ENCODE results near the gene PFDN1. TPM values are rescaled to one million over a fixed set of nuclear protein-coding genes. Genes with fewer than 3 reads are reported as not detected.

The PFDN1 gene
- total RNA-seq, 1 experiment from 2014 or later, result 150 TPM

DNA sequence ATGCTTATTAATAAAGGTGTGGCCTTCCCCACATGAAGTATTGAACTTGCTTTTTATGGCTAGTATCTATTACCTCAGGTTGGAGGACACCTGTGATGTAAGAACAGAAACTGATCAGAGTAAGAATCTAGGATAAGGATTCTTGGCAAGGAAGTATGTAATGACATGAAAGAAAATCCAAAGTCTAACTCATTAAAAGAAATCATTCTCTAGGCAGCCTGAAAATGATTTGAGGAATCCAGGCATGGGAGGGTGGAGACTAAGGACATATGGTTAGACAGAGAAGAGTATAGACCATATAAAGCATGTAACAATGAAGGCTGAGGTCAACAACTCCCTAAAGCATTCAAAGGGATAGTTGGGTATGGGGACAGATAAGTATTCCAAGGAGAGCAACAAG is 32.9 kb downstream of the PFDN1 start:
- DNase-seq (ENCODE audit: low read depth), result no peak
- in situ Hi-C loops (cut with HindIII; ENCODE audit: low pct_unique_long_range_greater_than_20kb, low sequenced_read_pairs), result no loop called here

DNA sequence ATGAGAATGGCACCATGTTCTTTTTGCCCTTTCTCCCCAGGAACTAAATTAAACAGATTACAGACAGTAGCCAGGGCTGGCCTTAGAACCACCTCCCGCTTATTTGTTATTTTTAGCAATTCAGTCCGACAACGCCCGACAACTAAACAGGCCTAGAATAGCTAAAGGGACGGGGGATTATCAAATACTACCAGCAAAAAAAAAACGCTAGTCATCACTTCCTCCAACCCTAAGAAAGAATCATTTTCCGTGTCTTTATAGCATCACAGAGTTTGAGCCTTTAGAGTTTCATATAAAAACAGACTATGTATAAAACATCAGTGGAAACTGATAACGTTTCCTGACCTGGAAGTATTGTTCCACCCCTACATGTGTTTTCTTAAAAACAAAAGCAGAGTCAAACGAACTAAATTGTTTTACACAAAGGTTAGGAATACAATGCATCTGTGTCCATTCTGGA is 35.3 kb downstream of the PFDN1 start:
- in situ Hi-C loops (cut with HindIII; ENCODE audit: low pct_unique_long_range_greater_than_20kb, low sequenced_read_pairs), result no loop called here
- DNase-seq (ENCODE audit: low read depth), result no peak

DNA sequence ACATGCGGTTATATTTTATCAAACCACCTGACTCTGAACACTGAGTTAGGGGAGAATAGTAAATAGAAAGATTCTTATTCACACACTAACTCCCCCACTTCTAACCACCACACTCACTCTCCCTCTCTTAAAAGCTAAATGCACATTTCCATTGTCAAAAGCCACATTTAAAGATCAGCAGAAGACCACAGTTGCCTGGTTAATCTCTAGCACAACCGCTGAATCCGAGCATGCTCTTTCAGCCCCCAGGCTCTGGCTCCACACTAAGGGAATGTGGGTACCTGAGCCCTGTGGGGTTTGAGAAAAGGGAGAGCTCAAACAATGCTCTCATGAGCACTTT is 35.7 kb downstream of the PFDN1 start:
- in situ Hi-C loops (cut with HindIII; ENCODE audit: low pct_unique_long_range_greater_than_20kb, low sequenced_read_pairs), result no loop called here

DNA sequence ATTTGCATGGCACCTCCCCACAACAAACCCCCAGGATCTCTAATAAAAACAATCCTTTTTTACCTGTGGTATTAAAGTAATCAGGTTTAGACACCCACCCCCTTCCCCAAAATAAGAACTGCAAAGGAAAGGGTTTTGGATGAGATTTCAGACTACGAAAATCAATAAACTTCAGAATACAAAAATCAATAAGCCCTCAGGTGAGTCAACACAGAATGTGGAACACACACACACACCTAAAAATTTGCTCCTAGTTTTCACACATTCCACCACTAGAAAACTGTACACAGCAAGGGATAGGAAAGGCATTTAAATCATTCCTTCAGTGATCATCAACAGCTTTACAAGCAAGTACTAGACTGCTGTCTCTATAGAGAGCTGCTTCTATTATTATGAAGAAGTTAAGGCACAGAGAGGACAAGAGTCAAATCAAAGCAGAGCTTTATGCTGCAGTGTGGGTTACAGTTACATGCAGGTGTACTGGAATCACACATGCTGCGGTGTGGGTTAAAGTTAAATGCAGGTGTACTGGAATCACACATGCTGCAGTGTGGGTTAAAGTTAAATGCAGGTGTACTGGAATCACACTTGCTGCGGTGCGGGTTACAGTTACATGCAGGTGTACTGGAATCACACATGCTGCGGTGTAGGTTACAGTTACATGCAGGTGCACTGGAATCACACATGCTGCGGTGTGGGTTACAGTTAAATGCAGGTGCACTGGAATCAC is 36.3 kb downstream of the PFDN1 start:
- DNase-seq (ENCODE audit: low read depth), result no peak
- in situ Hi-C loops (cut with HindIII; ENCODE audit: low pct_unique_long_range_greater_than_20kb, low sequenced_read_pairs), result no loop called here

More for the DNA sequence above, 35.7 kb downstream of the PFDN1 start:
- no peak for DNase-seq (ENCODE audit: low read depth)

DNA sequence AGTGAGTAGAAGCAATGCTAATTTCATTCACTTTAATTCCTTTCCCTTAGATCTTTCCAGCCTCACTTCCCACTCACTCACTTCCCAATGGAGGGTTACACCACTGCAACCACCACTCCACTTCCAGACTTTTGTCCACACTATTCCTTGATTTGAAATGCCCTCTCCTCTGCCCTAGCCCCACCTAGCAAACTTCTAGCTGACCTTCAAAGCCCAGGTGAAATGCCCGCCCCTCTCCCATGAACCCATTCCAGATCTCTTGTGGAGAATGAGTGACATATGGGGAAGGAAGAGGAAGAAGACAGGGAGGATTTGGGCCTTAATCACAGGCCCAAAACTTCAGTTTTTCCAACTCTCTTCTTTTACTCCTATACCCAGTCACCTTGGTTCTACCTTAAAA is 37.1 kb downstream of the PFDN1 start:
- in situ Hi-C loops (cut with HindIII; ENCODE audit: low pct_unique_long_range_greater_than_20kb, low sequenced_read_pairs), result no loop called here
- DNase-seq (ENCODE audit: low read depth), result no peak

DNA sequence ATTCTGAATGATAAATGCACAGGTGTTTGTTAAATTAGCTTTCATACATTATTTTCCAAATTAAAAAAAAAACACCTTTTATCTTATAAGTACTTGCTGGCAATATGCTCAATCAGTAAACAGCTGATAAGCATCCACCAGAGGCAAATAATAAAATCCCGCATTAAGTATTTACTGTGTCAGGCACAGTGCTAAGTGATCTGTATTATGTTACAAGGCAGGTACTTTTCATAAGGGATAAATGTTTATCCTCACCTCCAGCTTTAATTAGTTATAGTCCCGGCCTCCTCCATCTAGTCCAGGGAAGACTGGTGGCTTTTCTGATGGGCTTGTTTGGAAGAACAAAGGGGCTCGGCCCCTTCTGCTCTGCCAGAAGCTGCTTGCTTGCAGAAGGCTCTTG is 40.1 kb downstream of the PFDN1 start:
- no peak for DNase-seq (ENCODE audit: low read depth)
- in situ Hi-C loops (cut with HindIII; ENCODE audit: low pct_unique_long_range_greater_than_20kb, low sequenced_read_pairs), result no loop called here

DNA sequence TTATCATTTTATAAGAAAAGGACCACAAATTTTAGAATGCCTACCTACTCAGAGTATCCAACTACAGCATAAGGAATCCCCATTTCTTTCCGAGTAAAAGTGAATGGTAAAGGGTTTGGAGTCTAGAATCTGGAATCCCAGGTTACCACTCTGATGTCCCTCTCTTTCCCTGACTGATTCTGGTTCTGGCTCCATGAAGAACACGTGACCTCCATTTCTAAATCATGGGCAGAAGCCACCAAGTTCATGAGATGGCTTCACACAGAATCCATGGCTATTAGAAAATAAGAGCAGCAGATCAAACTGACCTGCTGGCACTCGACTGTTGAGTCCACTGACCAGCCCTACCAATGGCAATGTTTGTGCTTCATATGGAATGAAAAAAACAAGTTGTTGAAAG is 40.7 kb downstream of the PFDN1 start:
- no peak for DNase-seq (ENCODE audit: low read depth)
- in situ Hi-C loops (cut with HindIII; ENCODE audit: low pct_unique_long_range_greater_than_20kb, low sequenced_read_pairs), result no loop called here

DNA sequence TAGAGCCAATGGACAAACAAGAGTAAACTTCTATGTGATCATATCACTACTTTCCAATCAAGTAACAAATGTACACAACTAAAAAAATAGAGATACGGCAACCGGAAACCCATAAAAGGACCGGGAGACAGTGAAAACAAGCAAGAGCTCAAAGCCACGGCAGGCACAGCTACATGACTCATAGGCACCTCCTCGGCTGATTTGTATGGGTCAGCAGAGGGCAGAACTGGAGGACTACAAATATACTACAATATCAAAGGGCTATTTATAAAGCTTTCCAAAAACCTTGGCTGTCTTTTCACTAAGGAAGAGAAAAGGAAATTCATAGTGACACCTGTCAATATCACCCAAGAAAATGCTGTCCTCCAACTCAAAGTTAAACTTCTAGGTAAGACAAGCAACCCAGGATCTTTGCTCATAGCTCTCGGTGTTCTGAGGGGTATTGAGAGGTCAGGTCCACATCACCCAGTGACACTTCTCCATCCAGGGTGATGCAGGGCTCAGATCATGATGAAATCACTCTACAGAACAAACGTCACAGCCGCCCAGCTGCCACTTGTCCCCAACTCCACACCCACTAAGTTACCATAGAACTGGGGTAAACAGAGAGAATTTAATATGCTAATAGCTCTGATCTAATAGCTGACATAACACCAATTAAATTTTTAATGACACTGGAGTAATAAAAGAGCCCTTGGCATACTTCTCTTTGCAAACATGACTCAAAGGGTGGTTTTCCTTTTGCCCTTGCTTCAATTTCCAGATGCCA is 41.3 kb downstream of the PFDN1 start:
- in situ Hi-C loops (cut with HindIII; ENCODE audit: low pct_unique_long_range_greater_than_20kb, low sequenced_read_pairs), result no loop called here
- peak; percentile 76 for DNase-seq (ENCODE audit: low read depth)

DNA sequence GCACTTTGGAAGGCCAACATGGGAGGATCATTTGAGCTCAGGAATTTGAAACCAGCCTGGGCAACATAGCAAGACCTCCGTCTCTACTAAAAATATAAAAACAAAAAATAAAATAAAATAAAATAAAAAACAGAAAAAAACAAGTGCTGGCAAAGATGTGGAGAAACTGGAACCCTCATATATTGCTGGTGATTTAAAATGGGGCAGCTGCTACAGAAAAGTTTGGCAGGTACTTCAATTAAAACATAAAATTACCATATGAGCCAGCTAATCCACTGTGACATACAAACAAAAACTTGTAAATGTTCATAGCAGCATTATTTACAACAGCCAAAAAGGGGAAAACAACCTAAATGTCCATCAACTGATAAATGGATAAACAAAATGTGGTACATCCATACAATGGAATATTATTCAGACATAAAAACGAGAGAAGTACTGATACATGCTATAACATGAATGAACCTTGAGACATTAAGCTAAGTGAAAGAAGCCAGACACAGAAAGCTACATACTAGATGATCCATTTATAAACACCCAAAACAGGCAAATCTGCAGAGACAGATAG is 42.7 kb downstream of the PFDN1 start:
- in situ Hi-C loops (cut with HindIII; ENCODE audit: low pct_unique_long_range_greater_than_20kb, low sequenced_read_pairs), result no loop called here
- DNase-seq (ENCODE audit: low read depth), result no peak

DNA sequence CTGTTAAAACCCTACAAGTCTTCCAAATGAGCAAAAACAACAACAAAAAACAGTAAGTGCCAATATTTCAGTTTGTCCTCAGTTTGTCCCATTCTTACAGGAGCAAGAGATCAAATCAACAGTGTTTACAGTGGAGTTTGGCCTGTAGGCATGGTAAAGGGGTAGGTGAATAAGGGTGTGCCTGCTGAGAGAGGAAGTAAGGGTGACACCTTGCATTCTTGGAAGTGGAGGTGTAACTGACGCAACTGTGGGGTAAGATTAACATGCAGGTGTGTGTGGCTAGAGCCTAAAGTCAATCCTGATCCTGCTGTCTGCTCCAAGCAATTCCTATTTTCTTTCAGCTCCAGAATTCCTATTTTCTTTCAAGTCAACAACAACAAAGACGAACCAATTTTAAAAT is 43.4 kb downstream of the PFDN1 start:
- in situ Hi-C loops (cut with HindIII; ENCODE audit: low pct_unique_long_range_greater_than_20kb, low sequenced_read_pairs), result no loop called here
- DNase-seq (ENCODE audit: low read depth), result no peak

DNA sequence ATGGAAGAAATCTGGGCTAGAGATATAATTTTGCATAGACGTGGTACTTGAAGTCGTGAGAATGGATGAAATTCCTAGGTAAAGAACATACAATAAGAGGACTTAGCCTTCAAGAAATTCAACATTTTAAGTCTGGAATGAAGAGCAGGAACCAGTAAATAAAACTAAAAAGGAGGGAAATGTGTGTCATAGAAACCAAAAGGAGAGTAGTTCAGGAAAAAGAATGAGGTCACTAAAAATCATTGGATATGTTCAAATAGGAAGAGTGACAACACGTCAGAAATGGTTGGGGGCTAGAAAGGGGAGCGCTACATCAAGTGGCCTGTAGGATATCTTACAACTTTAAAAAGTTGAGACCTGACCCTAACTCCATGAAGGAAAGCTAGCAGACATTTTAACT is 44.0 kb downstream of the PFDN1 start:
- no peak for DNase-seq (ENCODE audit: low read depth)
- in situ Hi-C loops (cut with HindIII; ENCODE audit: low pct_unique_long_range_greater_than_20kb, low sequenced_read_pairs), result no loop called here

DNA sequence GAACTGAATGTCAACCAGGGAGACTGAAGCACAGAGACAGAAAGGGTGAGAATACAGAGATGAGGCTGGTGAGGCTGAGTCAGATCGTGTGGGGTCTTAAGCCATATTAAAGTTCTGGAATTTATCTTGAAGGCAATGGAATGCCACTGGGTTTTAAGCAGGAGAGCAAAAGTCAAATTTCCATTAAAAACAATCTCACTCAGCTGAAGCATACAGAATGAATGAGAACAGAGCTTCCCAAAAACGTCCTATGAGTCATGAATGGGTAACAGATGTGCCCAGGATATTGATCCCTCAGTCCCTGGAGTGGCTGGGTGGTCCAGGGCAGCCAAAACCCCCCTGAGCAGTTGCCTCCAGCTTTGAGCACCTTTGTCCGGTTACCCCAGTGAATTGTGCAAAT is 44.9 kb downstream of the PFDN1 start:
- DNase-seq (ENCODE audit: low read depth), result no peak
- in situ Hi-C loops (cut with HindIII; ENCODE audit: low pct_unique_long_range_greater_than_20kb, low sequenced_read_pairs), result no loop called here

DNA sequence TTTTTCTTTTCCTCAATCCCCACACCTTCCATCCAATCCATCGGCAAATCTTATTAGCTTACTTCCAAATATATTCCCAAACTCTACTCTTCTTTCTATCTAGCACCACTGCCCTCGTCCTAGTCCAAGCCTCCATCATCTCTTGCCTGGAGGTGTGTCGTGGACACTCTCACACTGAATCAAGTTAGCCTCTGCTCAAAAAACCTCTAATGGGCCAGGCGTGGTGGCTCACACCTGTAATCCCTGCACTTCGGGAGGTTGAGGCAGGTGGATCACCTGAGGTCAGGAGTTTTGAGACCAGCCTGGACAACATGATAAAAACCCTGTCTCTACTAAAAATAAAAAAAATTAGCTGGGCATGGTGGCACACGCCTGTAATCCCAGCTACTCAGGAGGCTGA is 46.2 kb downstream of the PFDN1 start:
- DNase-seq (ENCODE audit: low read depth), result no peak
- in situ Hi-C loops (cut with HindIII; ENCODE audit: low pct_unique_long_range_greater_than_20kb, low sequenced_read_pairs), result no loop called here

DNA sequence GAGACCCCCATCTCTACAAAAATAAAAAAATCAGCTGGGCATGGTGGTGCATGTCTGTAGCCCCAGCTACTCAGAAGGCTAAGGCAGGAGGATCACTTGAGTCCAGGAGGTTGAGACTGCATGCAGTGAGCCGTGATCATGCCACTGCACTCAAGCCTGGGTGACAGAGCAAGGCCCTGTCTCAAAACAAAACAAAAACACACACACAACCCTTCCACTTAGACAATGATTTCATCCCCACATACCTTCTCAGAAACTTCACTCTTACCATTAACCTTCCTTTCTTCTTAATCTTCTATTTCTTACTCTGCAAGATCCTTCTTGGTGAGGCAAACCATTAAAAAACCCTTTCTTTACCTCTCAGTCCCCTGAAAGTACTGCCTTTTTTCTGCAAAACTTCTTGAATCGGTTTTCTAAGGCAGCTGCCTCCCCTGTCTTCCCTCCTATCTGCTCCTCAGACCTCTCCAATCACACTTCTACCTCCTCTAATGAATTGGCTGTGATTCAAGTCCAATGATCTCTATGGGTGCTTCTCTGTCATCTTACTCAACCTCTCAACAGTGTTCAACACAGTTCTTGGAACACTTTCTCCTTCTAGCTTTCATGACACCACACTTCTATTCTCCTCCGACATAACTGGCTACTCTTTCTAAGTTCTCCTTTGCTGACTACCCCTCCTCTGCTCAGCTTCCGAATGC is 47.3 kb downstream of the PFDN1 start:
- in situ Hi-C loops (cut with HindIII; ENCODE audit: low pct_unique_long_range_greater_than_20kb, low sequenced_read_pairs), result no loop called here

DNA sequence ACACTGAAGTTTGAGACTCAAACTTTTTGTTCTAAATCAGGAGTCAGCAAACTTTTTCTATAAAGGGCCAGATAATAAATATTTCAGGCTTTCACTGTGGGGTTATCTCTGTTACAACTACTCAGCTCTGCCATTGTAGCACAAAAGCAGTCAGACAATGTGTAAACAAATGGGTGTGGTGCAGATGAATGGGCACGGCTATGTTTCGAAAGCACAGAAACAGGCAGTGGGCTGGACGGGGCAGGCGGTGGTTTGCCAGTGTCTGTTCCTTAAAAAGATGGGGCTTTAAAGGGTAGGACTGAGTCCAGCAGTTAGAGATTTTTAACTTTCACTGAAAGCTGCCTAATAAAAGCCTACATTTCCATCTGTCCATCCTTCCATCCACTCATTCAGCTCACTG is 48.9 kb downstream of the PFDN1 start:
- no peak for DNase-seq (ENCODE audit: low read depth)
- in situ Hi-C loops (cut with HindIII; ENCODE audit: low pct_unique_long_range_greater_than_20kb, low sequenced_read_pairs), result no loop called here

More for the DNA sequence above, 47.3 kb downstream of the PFDN1 start:
- no peak for DNase-seq (ENCODE audit: low read depth)

DNA sequence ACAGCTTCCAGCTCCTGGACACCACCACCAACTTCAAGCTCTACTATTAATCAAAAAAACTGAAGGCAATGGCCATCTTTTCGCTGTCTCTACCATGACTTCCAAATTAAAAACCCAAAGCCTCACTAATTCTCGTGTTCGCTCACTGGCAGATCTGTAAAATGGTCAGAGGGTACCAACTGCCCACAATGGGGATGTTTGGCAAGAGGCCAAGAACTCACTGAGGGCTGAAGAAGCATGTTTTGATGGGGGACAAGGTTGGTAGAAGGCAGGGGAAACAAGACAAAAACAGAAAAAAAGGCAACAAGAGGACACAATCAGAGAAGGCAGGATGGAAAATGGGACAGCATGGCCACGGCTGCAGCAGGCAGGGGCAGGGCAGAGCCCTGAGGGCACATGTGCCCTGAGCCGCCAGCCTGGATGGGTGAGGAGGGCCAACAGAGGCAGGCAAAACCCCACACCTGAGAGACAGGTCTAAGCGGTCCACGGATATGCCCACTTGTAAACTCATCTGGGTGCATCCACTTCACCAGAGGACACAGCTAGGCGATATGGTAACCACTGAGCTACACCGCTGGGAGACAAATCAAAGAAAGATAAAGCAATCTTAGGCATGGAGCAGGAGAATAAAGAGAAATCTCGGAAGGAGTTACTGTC is 50.3 kb downstream of the PFDN1 start:
- no peak for DNase-seq (ENCODE audit: low read depth)
- in situ Hi-C loops (cut with HindIII; ENCODE audit: low pct_unique_long_range_greater_than_20kb, low sequenced_read_pairs), result no loop called here

DNA sequence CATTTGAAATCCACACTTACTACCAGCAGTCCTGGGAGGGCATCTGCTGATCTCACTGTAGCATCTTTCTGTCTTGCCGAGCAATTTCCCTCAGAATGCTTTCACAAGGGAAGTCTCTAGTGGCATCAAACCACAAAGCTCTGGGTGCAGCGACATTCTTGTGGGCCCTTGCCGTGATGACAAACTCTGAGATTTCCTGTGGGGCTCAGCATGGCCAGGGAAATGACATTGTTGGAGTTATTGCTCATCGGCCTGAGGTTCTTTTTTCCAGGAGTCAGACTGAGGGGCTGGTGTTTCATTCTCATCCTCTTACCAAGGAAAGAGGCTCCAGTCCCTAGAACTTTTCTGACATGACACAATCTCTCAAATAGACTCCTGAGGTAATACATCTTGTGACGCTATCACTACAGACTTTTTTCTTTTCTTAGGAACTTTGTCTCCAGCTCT is 51.4 kb downstream of the PFDN1 start:
- in situ Hi-C loops (cut with HindIII; ENCODE audit: low pct_unique_long_range_greater_than_20kb, low sequenced_read_pairs), result no loop called here
- peak; percentile 63 for DNase-seq (ENCODE audit: low read depth)

DNA sequence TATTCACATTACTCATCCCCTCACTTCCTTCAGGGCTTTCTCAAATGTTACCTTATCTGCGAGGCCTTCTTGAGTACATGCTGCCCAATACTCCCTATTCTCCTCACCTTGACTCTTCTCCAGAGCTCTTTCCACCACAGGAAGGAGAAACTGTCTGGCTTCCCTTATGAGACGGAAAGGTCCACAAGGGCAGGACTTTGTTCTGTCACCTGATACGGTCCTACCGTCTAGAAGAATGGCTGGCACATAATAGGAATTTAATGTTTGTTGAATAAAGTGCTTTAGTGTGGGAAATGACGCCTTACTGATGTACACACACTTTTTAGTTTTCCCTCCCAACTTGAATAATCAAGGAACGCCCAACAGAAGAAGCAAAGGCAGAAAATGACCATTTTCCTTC is 52.5 kb downstream of the PFDN1 start:
- DNase-seq (ENCODE audit: low read depth), result no peak
- in situ Hi-C loops (cut with HindIII; ENCODE audit: low pct_unique_long_range_greater_than_20kb, low sequenced_read_pairs), result no loop called here

Measured in Caki2 (cell line).